ENCODE data around the gene C4orf50.

- TF ChIP-seq CTCF (conservative IDR thresholded peaks at IDR 0.05) (no peak), EZH2 (IDR thresholded peaks at IDR 0.05; ENCODE audit: low read depth) (no peak)
Measured at GRCh38 chr4:5967783-5968182, 50.4 kb downstream of the C4orf50 start.

Data from PC-9 (cell line).